ENCODE measurements around the gene ARHGEF10L. TPM values are rescaled to one million over a fixed set of nuclear protein-coding genes. Genes with fewer than 3 reads are reported as not detected.

ARHGEF10L gene
- total RNA-seq, 1 donor from 2014 or later, result 75.6 TPM

GRCh38 chr1:17632541-17633184 is 93.2 kb downstream of the ARHGEF10L start:
- DNase-seq (ENCODE audit: extremely low spot score in 2 of 2), result no peak
- Histone ChIP-seq H3K36me3 (peaks cover 0 to 71% of the 10 kb centered on the region in 2 donors), H3K9me3 (no peaks in the 10 kb centered on the region), H3K4me3 (no peak overlapping the region), H3K27ac (no peak overlapping the region), H3K27me3 (no peaks in the 10 kb centered on the region), H3K4me1 (peaks cover 16% of the 10 kb centered on the region)
- intact Hi-C loops (cut with DNase I), result loop anchor here (1.0 kb wide), 1 partner anchor 25 kb away; no protein-coding TSS in a partner anchor
- no peak for TF ChIP-seq CTCF (IDR thresholded peaks at IDR 0.05)
- TF ChIP-seq POLR2A (IDR thresholded peaks at IDR 0.05), result no peak
- TF ChIP-seq POLR2AphosphoS5 (IDR thresholded peaks at IDR 0.05; ENCODE audit: insufficient read depth in 1 of 2, low read depth in 1 of 2), result no peak

- no peaks in the 10 kb centered on the region for H3K27me3 ChIP-seq
- H3K4me3 ChIP-seq, result no peak overlapping the region
- no peak for DNase-seq (ENCODE audit: extremely low spot score in 2 of 2)
- TF ChIP-seq POLR2A (IDR thresholded peaks at IDR 0.05), result no peak
- no peak for TF ChIP-seq POLR2AphosphoS5 (IDR thresholded peaks at IDR 0.05; ENCODE audit: insufficient read depth in 1 of 2, low read depth in 1 of 2)
- H3K27ac ChIP-seq, result no peak overlapping the region
- H3K4me1 ChIP-seq, result peaks cover 16% of the 10 kb centered on the region
- peaks cover 0 to 71% of the 10 kb centered on the region in 2 donors for H3K36me3 ChIP-seq
- H3K9me3 ChIP-seq, result no peaks in the 10 kb centered on the region
- intact Hi-C loops (cut with DNase I), result no loop called here
Observed at GRCh38 chr1:17633654-17634053, 94.2 kb downstream of the ARHGEF10L start.

- peaks cover 5% of the 10 kb centered on the region for H3K4me1 ChIP-seq
- no peak overlapping the region for H3K4me3 ChIP-seq
- no peak for TF ChIP-seq POLR2A (IDR thresholded peaks at IDR 0.05)
- TF ChIP-seq CTCF (IDR thresholded peaks at IDR 0.05), result no peak
- no peak for TF ChIP-seq POLR2AphosphoS5 (IDR thresholded peaks at IDR 0.05; ENCODE audit: insufficient read depth in 1 of 2, low read depth in 1 of 2)
- peaks cover 0 to 85% of the 10 kb centered on the region in 2 donors for H3K36me3 ChIP-seq
- no peaks in the 10 kb centered on the region for H3K9me3 ChIP-seq
- no peak for DNase-seq (ENCODE audit: extremely low spot score in 2 of 2)
- H3K27me3 ChIP-seq, result no peaks in the 10 kb centered on the region
- H3K27ac ChIP-seq, result no peak overlapping the region
- intact Hi-C loops (cut with DNase I), result no loop called here
Observed at GRCh38 chr1:17635276-17635675, 95.8 kb downstream of the ARHGEF10L start.

- no peaks in the 10 kb centered on the region for H3K4me1 ChIP-seq
- DNase-seq (ENCODE audit: extremely low spot score in 2 of 2), result no peak
- intact Hi-C loops (cut with DNase I), result no loop called here
- no peak overlapping the region for H3K27ac ChIP-seq
- TF ChIP-seq CTCF (IDR thresholded peaks at IDR 0.05) (no peak), POLR2A (IDR thresholded peaks at IDR 0.05) (no peak), POLR2AphosphoS5 (IDR thresholded peaks at IDR 0.05; ENCODE audit: insufficient read depth in 1 of 2, low read depth in 1 of 2) (peak in 1 of 2 donors; percentile 28)
- no peaks in the 10 kb centered on the region for H3K9me3 ChIP-seq
- H3K4me3 ChIP-seq, result no peak overlapping the region
- H3K36me3 ChIP-seq, result peaks cover 0 to 85% of the 10 kb centered on the region in 2 donors
- H3K27me3 ChIP-seq, result no peaks in the 10 kb centered on the region
Observed at GRCh38 chr1:17635811-17636210, 96.3 kb downstream of the ARHGEF10L start.

GRCh38 chr1:17636612-17637011 is 97.1 kb downstream of the ARHGEF10L start:
- intact Hi-C loops (cut with DNase I), result no loop called here
- Histone ChIP-seq H3K4me1 (no peaks in the 10 kb centered on the region), H3K9me3 (no peaks in the 10 kb centered on the region), H3K4me3 (no peak overlapping the region), H3K27ac (no peak overlapping the region), H3K36me3 (peaks cover 0 to 81% of the 10 kb centered on the region in 2 donors), H3K27me3 (no peaks in the 10 kb centered on the region)
- DNase-seq (ENCODE audit: extremely low spot score in 2 of 2), result no peak
- TF ChIP-seq POLR2A (IDR thresholded peaks at IDR 0.05) (no peak), CTCF (IDR thresholded peaks at IDR 0.05) (no peak), POLR2AphosphoS5 (IDR thresholded peaks at IDR 0.05; ENCODE audit: insufficient read depth in 1 of 2, low read depth in 1 of 2) (no peak)

All from vagina (tissue), 2 donors.